Activated naive CD4-positive, alpha-beta T cell treated with anti-CD3 and anti-CD28 coated beads for 36 hours (primary cell): ENCODE results near the gene GSN. TPM values are rescaled to one million over a fixed set of nuclear protein-coding genes. Genes with fewer than 3 reads are reported as not detected.

Source experiments
- CTCF ChIA-PET: fragments of 350-600 bp; sonication (Branson Sonifier 250); formaldehyde crosslinking; loops from one replicate; lab custom pipeline; 2021; ENCODE audit warnings: antibody characterized with exemption; lab: Charles Lee
- DNase-seq: peaks from one replicate; pipeline ENCODE4 v3.0.0-alpha.2; 2020
- H3K27ac Mint-ChIP-seq: one replicate; pipeline ENCODE4 v1.8.0; 2021; ENCODE audit warnings: mild to moderate bottlenecking, mixed read lengths
- H3K27me3 Mint-ChIP-seq: one replicate; pipeline ENCODE4 v1.8.0; 2021; ENCODE audit warnings: low read depth, mixed read lengths
- H3K36me3 Mint-ChIP-seq: one replicate; pipeline ENCODE4 v1.8.0; 2021; ENCODE audit warnings: low read depth, mixed read lengths
- H3K4me1 Mint-ChIP-seq: one replicate; pipeline ENCODE4 v1.8.0; 2021; ENCODE audit warnings: low read depth, mixed read lengths
- H3K4me3 Mint-ChIP-seq: one replicate; pipeline ENCODE4 v1.8.0; 2021; ENCODE audit warnings: mild to moderate bottlenecking, moderate library complexity, mixed read lengths
- H3K9me3 Mint-ChIP-seq: one replicate; pipeline ENCODE4 v1.8.0; 2021; ENCODE audit warnings: mixed read lengths
- intact Hi-C: fragments of 100-400 bp; cut with micrococcal nuclease; formaldehyde crosslinking; loops from one replicate; pipeline ENCODE4 v1.15.1; 2023
- total RNA-seq, 2 experiments: library from RNA; stranded (reverse); gene quantifications; one replicate each; pipeline ENCODE4 v1.2.3, GENCODE V29; 2021

GSN gene
- total RNA-seq, 2 experiments from 2014 or later, result 1.1 to 1.2 TPM

DNA sequence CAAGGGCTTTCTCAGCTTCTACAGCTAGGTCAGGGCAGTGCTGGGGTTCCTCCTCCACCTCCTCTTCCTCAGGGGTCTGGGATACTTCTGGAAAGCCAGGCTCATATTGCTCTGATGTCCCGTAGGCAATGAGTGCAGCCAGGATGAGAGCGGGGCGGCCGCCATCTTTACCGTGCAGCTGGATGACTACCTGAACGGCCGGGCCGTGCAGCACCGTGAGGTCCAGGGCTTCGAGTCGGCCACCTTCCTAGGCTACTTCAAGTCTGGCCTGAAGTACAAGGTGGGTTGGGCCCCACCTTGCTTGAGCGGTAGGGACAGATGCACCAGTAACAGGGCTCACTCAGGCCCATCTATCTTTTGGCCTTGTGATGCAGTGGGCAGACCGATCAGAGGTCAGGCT, 34.8 kb downstream of the GSN start:
- no peak overlapping the region for H3K4me3 Mint-ChIP-seq
- intact Hi-C loops, result no loop called here
- no peak for DNase-seq

DNA sequence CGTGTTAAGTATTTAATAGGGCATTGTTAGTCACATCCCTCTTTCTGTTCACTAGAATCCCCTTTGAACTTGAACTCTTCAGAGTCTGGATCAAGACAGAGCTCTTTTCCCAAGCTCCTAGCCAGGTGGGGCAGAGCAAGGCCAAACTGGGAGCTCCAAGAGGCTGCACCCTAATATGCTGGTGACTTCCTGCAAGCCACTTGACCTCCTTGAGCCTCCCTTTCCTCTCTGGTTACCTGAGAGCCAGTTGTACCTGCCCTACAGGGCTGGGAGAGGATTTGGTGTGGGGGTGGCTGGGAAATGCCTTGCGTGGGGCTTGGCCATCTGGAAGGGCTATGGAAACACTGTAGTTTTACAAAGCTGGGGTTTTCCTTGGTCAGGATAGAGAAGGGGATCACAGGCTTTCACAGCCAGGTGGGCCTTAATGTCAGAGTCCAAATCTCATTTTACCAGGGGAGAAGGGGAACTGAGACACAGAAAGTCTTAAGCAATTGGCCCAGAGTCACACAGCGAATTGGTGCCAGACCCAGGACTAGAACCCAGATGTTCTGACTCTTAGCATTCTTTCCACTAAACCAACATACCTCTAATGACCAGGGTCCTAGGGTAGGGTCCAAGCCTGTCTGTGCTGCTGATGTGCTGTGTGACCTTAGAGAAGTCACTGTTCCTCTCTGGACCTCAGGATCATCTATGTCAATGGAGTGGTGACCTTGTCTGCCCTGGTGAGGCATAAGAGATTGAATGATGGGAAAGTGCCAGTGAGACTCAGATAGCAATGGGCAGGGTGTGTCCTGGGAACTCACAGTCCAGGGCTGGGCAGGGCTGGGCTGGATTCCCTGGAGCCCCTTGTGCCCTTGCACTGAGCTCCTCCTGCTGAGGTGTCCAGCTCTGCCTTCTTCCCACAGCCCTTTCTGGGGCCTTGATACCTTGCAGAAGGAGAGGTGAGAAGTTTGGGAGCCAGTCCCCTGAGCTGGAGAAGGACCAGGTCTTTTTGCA, 35.8 kb downstream of the GSN start:
- H3K4me3 Mint-ChIP-seq, result no peak overlapping the region
- DNase-seq, result no peak
- no peaks in the 10 kb centered on the region for H3K36me3 Mint-ChIP-seq
- H3K4me1 Mint-ChIP-seq, result peaks cover 15% of the 10 kb centered on the region
- intact Hi-C loops, result no loop called here
- H3K27ac Mint-ChIP-seq, result no peak overlapping the region
- CTCF ChIA-PET, result interaction anchor here (1.2 kb wide), 1 partner anchor 16 kb away, joined by 3 read pairs; no protein-coding TSS in a partner anchor
- no peaks in the 10 kb centered on the region for H3K9me3 Mint-ChIP-seq
- H3K27me3 Mint-ChIP-seq, result peaks cover 10% of the 10 kb centered on the region

More for the DNA sequence above, 34.8 kb downstream of the GSN start:
- CTCF ChIA-PET, result no interaction called here
- Mint-ChIP-seq H3K27me3 (peaks cover 13% of the 10 kb centered on the region), H3K9me3 (no peaks in the 10 kb centered on the region), H3K27ac (no peak overlapping the region), H3K36me3 (no peaks in the 10 kb centered on the region), H3K4me1 (peaks cover 15% of the 10 kb centered on the region)

DNA sequence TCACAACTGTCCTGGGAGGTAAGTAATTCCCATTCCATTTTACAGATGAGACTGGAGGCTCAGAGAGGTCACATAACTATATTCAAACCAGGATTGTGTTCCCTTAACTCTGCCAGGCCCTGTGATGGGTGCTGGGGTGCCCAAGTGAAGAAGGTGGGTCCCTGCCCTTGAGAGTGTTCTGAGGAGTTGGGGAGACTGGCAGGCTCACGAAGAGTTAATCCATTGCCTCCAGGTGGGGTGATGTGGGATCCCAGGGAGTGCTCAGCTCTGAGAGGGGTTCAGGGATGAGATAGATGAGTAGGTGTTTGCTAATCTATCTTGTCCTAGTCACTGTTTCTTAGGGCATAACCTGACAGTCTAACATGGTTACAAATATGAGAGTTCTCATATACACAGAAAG, 36.7 kb downstream of the GSN start:
- Mint-ChIP-seq H3K4me1 (peaks cover 9% of the 10 kb centered on the region), H3K9me3 (no peaks in the 10 kb centered on the region), H3K27ac (no peak overlapping the region), H3K27me3 (peaks cover 8% of the 10 kb centered on the region), H3K4me3 (no peak overlapping the region), H3K36me3 (no peaks in the 10 kb centered on the region)
- DNase-seq, result no peak
- CTCF ChIA-PET, result interaction anchor here (1.2 kb wide), 1 partner anchor 15 kb away, joined by 3 read pairs; no protein-coding TSS in a partner anchor
- intact Hi-C loops, result no loop called here

DNA sequence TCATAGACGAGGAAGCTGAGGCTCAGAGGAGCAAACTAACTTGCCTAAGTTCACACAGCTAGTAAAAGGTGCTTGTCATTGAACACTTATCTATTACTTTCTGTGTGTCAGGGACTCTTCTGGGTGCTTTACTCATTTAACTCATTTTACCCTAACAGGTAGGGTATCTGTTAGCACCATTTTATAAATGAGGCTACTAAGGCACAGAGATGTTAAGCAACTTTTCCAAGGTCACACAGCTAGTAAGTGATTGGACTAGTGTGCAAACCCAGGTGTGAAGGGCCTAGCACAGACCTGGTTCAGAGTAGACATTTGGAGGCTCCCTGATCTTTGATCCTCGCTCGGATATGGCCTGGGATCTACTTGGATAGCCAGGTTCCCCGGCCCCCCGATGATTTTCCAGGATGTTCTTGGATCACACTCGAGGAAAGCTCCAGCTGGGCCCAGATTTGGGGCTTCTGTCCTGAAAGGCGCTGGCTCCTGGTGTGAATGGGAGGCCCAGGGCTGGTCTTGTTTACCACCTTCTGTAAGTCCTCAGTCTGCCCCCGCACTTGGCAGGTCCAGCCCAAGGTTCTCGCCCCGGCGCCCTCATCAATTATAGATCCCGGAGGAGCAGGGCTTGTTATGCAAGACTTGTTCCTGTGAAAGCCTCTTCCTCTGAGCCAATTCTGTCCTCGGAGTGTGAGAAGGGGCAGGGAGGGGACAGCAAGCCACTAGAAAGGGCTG, 37.5 kb downstream of the GSN start:
- Mint-ChIP-seq H3K4me1 (peaks cover 4% of the 10 kb centered on the region), H3K4me3 (no peak overlapping the region), H3K27ac (no peak overlapping the region), H3K9me3 (no peaks in the 10 kb centered on the region), H3K27me3 (peaks cover 3% of the 10 kb centered on the region), H3K36me3 (no peaks in the 10 kb centered on the region)
- no peak for DNase-seq
- CTCF ChIA-PET, result interaction anchor here (0.9 to 1.2 kb wide), 2 partner anchors 14 kb away, joined by 3 read pairs; no protein-coding TSS in a partner anchor
- intact Hi-C loops, result no loop called here

DNA sequence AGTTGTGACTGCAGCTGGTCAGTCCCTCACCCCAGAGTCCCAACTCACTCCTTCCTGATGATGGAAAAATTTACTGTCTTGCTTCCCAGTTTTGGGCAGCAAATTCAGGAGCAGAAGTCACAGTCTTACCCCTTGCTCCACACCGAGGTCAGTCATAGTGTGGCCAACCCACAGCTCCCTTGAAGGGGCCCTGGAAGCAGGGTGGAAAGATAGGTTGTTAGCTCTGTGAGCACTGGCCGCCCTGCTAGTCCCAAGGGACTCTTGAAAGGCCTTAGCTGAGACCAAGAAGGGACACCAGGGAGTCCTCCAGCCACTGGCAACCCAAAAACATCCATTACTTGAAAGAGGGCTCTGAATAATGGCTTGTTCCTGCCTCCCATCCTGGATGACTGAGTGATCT, 40.0 kb downstream of the GSN start:
- CTCF ChIA-PET, result interaction anchor here (1.0 kb wide), 1 partner anchor 12 kb away, joined by 5 read pairs; no protein-coding TSS in a partner anchor
- H3K36me3 Mint-ChIP-seq, result no peaks in the 10 kb centered on the region
- no peak overlapping the region for H3K4me3 Mint-ChIP-seq
- no peak for DNase-seq
- intact Hi-C loops, result no loop called here
- H3K27ac Mint-ChIP-seq, result no peak overlapping the region
- H3K4me1 Mint-ChIP-seq, result no peaks in the 10 kb centered on the region
- no peaks in the 10 kb centered on the region for H3K9me3 Mint-ChIP-seq
- H3K27me3 Mint-ChIP-seq, result no peaks in the 10 kb centered on the region

DNA sequence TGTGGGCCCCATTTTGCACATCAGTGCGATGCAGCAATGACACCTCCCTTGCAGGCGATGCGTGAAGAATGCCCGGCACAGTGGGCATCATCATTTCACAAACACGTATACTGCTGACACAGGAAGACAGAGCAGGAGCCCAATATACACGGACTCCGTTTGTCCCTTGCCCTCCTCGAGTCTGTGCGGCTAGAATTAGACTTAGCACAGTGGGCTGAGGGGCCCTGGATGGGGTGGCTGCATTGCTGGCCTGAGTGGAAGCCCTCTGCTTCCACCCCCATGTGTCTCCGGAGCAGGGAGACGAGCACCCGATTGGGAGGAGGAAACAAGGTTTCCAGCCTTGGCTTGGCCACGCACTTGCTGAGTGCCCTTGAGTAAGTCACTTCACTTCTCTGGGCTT, 40.8 kb downstream of the GSN start:
- H3K4me1 Mint-ChIP-seq, result no peaks in the 10 kb centered on the region
- no peaks in the 10 kb centered on the region for H3K9me3 Mint-ChIP-seq
- DNase-seq, result no peak
- H3K36me3 Mint-ChIP-seq, result no peaks in the 10 kb centered on the region
- intact Hi-C loops, result no loop called here
- no peaks in the 10 kb centered on the region for H3K27me3 Mint-ChIP-seq
- CTCF ChIA-PET, result interaction anchor here (1.7 kb wide), 1 partner anchor 11 kb away, joined by 10 read pairs; no protein-coding TSS in a partner anchor
- H3K27ac Mint-ChIP-seq, result no peak overlapping the region
- H3K4me3 Mint-ChIP-seq, result no peak overlapping the region

DNA sequence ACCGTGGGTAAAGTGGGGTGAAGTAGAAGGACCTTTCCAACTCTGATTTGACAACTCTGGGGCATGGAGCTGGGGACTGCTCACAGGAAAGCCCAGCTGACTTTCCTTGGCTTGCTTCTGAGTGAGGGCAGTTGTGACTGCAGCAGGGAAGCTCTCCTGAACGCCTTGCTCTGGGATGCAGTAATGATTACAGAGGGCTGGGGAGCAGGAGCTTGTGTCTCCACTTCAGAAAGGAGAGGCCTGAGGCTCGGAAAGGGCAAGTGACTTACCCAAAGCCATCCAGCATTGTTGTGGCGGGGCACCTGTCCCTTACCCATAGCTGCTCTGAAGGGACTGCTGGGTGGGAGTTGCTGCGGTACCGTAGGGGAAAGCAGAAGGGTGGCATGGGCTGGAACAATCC, 41.2 kb downstream of the GSN start:
- no peak for DNase-seq
- H3K36me3 Mint-ChIP-seq, result no peaks in the 10 kb centered on the region
- no peak overlapping the region for H3K27ac Mint-ChIP-seq
- CTCF ChIA-PET, result interaction anchor here (1.7 kb wide), 1 partner anchor 10 kb away, joined by 10 read pairs; no protein-coding TSS in a partner anchor
- H3K4me1 Mint-ChIP-seq, result no peaks in the 10 kb centered on the region
- no peak overlapping the region for H3K4me3 Mint-ChIP-seq
- no peaks in the 10 kb centered on the region for H3K27me3 Mint-ChIP-seq
- intact Hi-C loops, result no loop called here
- no peaks in the 10 kb centered on the region for H3K9me3 Mint-ChIP-seq

DNA sequence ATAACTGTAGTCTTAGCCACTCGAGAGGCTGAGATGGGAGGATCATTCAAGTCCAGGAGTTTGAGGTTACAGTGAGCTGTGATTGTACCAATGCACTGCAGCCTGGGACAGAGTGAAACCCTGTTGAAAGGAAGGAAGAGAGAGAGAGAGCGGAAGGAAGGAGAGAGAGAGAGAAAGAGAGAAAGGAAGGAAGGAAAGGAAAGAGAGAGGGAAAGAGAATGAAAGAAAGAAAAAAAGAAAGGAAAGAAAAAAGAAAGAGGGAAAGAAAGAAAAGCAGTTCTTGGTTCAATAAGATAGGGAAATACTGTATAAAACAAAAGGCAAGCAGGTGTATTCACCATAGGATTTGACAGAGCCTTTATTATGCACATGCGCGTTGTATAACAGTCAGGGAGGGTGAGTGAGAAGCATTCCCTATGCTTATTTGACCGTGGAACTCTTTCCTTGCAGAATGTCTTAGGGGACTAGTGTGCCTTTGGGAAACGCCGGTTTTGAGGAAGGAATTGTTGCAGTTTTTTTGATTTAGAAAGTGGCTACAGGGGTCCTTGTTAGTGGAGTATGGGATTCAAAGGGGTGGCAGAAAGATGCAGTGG, 42.0 kb downstream of the GSN start:
- Mint-ChIP-seq H3K36me3 (no peaks in the 10 kb centered on the region), H3K4me1 (no peaks in the 10 kb centered on the region), H3K4me3 (no peak overlapping the region), H3K9me3 (no peaks in the 10 kb centered on the region), H3K27me3 (no peaks in the 10 kb centered on the region), H3K27ac (no peak overlapping the region)
- no peak for DNase-seq
- intact Hi-C loops, result no loop called here
- CTCF ChIA-PET, result interaction anchor here (1.7 kb wide), 1 partner anchor 9 kb away, joined by 10 read pairs; no protein-coding TSS in a partner anchor

DNA sequence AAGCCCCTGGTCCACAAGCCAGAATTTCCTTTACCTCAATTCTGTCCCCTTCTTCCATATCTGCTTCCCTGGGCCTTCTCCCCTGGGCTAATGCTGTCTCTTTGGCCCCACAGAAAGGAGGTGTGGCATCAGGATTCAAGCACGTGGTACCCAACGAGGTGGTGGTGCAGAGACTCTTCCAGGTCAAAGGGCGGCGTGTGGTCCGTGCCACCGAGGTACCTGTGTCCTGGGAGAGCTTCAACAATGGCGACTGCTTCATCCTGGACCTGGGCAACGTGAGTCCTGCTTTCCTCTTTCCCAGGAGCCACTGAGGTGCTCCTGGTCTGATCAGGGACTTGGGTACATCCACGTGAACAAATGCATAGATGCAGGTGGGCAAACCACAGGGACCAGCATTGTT, 42.6 kb downstream of the GSN start:
- Mint-ChIP-seq H3K4me1 (no peaks in the 10 kb centered on the region), H3K4me3 (no peak overlapping the region), H3K27me3 (no peaks in the 10 kb centered on the region), H3K27ac (no peak overlapping the region), H3K36me3 (no peaks in the 10 kb centered on the region), H3K9me3 (no peaks in the 10 kb centered on the region)
- CTCF ChIA-PET, result interaction anchor here (0.5 to 1.7 kb wide), 2 partner anchors 9 to 10 kb away, joined by 4 to 10 read pairs; no protein-coding TSS in a partner anchor
- no peak for DNase-seq
- intact Hi-C loops, result no loop called here

DNA sequence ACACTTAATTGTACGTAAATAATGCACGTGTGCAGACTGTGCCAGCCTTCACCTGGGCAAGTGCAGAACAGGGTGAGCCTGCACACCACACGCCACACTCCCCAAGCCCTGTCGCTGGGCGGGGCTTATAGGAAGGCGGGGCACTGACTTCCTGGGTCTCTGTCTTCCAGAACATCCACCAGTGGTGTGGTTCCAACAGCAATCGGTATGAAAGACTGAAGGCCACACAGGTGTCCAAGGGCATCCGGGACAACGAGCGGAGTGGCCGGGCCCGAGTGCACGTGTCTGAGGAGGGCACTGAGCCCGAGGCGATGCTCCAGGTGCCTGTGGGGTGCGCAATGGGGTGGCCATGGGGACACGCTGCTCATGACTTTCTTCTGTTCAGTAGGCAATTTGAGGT, 44.2 kb downstream of the GSN start:
- no peaks in the 10 kb centered on the region for H3K4me1 Mint-ChIP-seq
- H3K27ac Mint-ChIP-seq, result no peak overlapping the region
- CTCF ChIA-PET, result no interaction called here
- intact Hi-C loops, result no loop called here
- no peaks in the 10 kb centered on the region for H3K9me3 Mint-ChIP-seq
- DNase-seq, result no peak
- no peaks in the 10 kb centered on the region for H3K36me3 Mint-ChIP-seq
- no peak overlapping the region for H3K4me3 Mint-ChIP-seq
- H3K27me3 Mint-ChIP-seq, result no peaks in the 10 kb centered on the region

DNA sequence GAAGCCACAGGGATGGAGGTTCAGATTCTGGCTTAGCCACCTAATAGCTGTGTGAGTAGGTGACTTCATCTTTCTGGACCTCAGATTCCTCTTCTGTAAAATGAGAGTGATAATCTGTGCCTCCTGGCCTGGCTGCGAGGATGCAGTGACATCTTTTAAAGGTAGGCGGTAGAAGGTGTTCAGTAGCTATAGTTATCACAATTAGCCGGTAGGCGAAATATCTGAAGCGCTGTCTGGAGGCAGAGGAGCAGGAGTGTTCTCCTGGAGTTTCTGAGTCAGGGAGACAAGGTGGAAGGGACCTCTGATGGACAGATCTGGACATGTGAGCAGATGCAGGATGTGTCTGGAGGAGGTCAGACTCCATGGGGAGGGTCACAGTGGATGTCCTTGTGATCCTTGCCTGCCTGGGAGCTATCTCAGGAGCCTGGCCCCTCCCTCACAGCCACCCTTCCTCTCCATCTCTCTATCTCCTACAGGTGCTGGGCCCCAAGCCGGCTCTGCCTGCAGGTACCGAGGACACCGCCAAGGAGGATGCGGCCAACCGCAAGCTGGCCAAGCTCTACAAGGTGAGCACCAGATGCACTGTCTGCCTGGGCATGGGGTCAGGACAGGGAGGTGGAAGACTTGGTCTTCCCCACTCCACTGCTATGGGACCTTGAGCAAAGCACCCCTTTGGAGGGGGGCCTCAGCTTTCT, 45.6 kb downstream of the GSN start:
- Mint-ChIP-seq H3K4me3 (no peak overlapping the region), H3K9me3 (no peaks in the 10 kb centered on the region), H3K27me3 (no peaks in the 10 kb centered on the region), H3K4me1 (no peaks in the 10 kb centered on the region), H3K27ac (no peak overlapping the region), H3K36me3 (no peaks in the 10 kb centered on the region)
- DNase-seq, result no peak
- intact Hi-C loops, result no loop called here
- CTCF ChIA-PET, result interaction anchor here (0.6 to 10.6 kb wide), 4 partner anchors 73 to 100 kb away, joined by 3 to 315 read pairs (median 4); no protein-coding TSS in a partner anchor
